GM12864 (cell line): ENCODE data around the gene ZNF750.

Experiments used
- DNase-seq: peaks from one replicate; pipeline ENCODE4 v3.0.0-alpha.2; 2011; ENCODE audit warnings: low read depth
- H3K4me3 ChIP-seq: 2 replicates; pipeline ENCODE4 v1.5.1; 2011; ENCODE audit warnings: mild to moderate bottlenecking, low read depth, low read length, control low read depth
- TF ChIP-seq, protein P1 (sequence below): IDR thresholded peaks from 2 replicates; pipeline ENCODE4 v1.5.1; 2011; ENCODE audit warnings: low read depth, mild to moderate bottlenecking, moderate library complexity, low read length, control low read depth, inconsistent platforms; ENCODE audit errors: missing control alignments

Gene ZNF750

DNA sequence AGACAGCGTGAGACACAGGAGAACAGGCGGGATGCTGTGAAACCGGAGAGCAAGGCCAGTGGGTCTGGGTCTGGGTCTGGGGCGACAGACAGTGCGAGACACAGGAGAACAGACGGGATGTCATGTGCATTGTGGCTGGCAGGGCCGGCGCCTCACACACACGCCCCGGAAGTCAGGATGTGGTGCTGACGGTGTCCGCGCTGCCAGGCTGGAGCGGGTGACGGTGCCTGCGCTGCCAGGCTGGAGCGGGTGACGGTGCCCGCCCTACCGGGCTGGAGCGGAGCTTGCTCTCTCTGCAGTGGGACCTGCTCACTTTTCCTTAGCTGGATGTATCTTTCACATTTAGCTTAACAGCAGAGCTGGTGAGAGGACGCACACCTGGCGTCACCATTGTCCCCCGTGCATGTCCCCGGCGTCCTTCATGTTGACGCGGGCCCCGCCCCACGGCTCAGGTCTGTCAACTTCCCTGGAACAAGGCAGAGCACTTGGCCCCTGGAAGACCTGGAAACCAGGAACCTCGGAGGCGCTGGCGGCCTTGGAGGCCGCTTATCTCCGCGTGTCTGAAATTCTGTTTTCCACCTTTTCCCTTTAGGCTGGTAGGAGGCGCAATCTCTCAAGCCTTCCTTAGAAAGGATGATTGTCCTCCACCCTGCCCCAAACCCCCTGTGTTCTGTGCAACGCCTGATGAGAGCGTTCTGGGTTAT lies 43.0 kb upstream of the ZNF750 start:
- no peak overlapping the region for H3K4me3 ChIP-seq
- DNase-seq = no peak
- TF ChIP-seq, protein P1, sequence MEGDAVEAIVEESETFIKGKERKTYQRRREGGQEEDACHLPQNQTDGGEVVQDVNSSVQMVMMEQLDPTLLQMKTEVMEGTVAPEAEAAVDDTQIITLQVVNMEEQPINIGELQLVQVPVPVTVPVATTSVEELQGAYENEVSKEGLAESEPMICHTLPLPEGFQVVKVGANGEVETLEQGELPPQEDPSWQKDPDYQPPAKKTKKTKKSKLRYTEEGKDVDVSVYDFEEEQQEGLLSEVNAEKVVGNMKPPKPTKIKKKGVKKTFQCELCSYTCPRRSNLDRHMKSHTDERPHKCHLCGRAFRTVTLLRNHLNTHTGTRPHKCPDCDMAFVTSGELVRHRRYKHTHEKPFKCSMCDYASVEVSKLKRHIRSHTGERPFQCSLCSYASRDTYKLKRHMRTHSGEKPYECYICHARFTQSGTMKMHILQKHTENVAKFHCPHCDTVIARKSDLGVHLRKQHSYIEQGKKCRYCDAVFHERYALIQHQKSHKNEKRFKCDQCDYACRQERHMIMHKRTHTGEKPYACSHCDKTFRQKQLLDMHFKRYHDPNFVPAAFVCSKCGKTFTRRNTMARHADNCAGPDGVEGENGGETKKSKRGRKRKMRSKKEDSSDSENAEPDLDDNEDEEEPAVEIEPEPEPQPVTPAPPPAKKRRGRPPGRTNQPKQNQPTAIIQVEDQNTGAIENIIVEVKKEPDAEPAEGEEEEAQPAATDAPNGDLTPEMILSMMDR = no peak

DNA sequence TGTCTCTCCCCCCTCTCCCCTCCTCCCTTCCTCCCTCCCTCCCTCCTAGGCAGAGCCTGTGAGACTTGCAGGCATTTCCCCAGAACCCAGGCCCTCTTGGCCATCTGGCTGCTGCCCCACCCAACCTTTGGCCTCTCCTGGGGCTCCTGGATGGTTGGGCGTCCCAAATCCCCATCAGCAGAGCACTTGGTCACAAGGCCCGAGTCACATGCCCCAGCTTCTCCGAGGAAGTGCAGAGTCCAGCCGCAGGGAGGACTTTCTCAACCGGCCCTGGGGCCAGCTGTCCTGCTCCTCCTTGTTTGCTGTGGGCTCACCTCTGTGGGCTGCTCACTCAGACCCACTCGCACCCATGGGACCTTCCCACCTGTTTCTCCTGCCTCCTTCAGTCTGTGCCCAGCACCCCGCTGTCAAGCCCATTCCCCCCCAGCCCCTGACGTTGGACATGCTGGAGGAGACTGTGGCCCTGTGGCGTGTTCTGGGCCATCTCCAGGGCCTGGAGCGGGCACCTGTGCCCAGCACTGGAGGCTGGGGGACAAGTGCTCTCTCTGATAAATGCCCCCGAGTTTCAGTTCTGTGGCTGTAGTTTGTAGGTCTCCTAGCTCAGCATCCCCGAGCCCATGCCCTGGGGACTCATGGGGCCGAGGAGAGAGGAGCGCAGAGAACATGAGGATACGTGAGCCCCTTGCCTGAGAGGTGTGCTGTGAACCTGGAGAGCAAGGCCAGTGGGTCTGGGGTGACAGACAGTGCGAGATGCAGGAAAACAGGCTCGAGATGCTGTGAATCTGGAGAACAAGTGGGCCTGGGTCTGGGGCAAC lies 42.3 kb upstream of the ZNF750 start:
- TF ChIP-seq, protein P1 = no peak
- no peak overlapping the region for H3K4me3 ChIP-seq
- DNase-seq = no peak

DNA sequence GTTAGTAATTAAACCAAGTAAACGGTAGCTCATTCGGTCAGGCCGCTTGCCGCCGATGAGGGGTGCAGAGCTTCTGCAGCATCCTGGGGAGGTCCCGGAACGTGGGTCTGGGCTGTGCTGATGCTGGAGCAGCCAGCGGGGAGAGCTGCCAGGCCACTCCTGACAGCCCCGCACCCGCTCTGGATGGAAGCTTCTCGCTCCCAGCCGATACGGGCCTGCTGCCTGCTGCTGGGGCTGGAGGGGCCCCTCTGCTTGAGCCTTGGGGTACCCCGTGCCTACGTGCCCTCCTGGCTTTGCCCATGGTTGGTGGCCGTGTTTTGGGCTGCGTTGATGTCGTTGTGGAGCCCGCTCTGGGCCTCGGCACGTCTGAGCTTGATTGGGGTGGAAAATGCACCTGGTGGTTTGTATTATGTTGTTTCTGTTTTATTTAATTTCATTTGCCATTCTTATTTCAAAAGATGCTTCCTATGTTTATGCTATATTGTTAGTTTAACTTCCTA lies 41.6 kb upstream of the ZNF750 start:
- no peak overlapping the region for H3K4me3 ChIP-seq
- DNase-seq = no peak

DNA sequence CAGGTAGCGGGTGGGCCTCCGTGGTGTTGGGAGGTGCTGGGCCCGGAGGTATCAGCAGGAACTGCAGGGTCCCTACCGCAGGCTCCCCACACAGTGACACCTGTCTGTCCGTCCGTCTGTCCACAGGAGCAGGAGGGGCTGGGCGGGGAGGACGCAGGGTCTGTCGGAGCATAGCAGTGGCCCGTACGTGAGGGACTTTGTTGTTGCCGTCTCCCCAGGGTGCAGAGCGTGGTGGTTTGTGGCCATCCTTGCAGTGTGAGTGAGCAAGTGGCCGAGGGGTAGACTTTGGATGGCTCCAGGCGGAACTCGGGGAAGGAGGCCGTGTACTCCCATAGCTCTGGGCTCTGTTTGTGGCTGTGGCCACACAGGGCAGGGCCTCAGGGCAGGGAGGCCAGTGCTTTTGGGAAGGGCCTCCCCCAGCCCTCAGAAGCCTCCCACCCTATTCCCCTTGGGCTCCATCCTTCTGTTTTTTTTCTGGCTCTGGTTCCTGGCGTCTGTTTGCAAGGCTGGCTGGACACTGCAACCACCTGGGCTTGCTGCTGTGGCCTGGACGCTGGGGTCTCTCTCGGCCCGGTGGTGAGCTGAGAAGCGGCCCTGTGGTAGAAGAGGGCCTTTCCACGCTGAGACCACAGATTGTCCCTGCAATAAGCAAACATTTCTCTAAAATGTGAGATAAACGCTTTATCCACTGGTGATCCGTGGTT lies 41.0 kb upstream of the ZNF750 start:
- H3K4me3 ChIP-seq = no peak overlapping the region
- TF ChIP-seq, protein P1 = no peak
- no peak for DNase-seq

More for the DNA sequence above, 41.6 kb upstream of the ZNF750 start:
- TF ChIP-seq, protein P1 = no peak

DNA sequence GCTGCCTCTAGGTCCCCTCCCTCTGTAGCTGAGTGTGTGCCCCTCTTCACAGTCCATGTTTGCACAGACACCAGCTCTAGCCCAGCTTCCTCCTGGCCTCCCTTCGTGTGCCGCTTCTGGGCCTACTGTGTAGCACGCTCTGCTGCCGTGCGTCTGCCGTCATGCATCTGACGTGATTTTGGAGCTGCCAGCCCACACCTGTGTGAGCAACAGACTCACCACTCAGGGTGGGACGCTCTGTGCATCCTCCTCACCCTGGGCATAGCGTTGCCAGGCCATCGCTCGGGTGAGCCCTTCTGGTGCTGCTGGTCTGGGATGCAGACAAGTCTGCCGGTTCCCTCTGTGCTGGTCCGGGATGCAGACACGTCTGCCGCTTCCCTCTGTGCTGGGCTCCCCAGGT lies 39.4 kb upstream of the ZNF750 start:
- no peak for DNase-seq
- no peak overlapping the region for H3K4me3 ChIP-seq
- TF ChIP-seq, protein P1 = no peak

DNA sequence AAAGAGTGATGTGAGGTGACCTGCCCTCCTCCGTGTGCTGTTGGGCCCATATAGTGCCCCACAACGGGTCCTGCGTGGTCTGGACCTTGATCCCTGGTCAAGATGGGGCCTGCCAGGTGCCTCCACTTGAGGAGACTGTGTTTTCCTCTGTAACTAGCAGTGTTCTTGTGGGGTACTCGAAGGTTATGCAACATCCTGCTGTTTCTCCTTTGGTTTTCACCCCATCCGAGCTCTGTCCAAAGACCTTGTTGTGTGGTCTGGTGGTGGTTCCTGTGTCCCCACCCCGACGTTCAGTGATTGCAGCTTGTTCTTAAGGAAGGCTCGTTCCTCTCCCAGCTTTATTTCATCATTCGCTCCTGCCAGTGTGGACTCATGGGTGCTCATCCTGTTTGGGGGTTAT lies 38.7 kb upstream of the ZNF750 start:
- no peak for DNase-seq
- no peak overlapping the region for H3K4me3 ChIP-seq
- TF ChIP-seq, protein P1 = no peak
